Measurements from ENCODE around the gene BRD7. TPM values are rescaled to one million over a fixed set of nuclear protein-coding genes. Genes with fewer than 3 reads are reported as not detected.

Gene BRD7
- total RNA-seq, 4 donors from 2014 or later = 38.3 to 55.9 (median 48.8) TPM

- TF ChIP-seq CTCF (IDR thresholded peaks at IDR 0.05 in 4 of 5, conservative IDR thresholded peaks at IDR 0.05 in 1 of 5) (no peak), POLR2A (IDR thresholded peaks at IDR 0.05) (no peak)
- Histone ChIP-seq H3K27ac (peak overlapping the region; percentile 65 to 83 (median 76)), H3K4me3 (peak overlapping the region; percentile 67 to 98 (median 82)), H3K27me3 (no peaks in the 10 kb centered on the region), H3K36me3 (peaks cover 0 to 31% of the 10 kb centered on the region in 2 donors), H3K9me3 (no peaks in the 10 kb centered on the region), H3K4me1 (peaks cover 20 to 37% of the 10 kb centered on the region in 2 donors)
- intact Hi-C loops (cut with DNase I; ENCODE audit: low total_unique reads) = loop anchor here (2.0 to 10.0 kb wide), 3 partner anchors 213 to 439 kb away; partner anchors contain the start of genes CYLD and TENT4B
- no peak for ATAC-seq
- in situ Hi-C loops (cut with MboI; ENCODE audit: low sequenced_read_pairs in 4 of 4) = loop anchor here (5.0 to 25.0 kb wide), 9 partner anchors 156 to 444 kb away; partner anchors contain the start of genes CNEP1R1 (in 2 of the 4) and TENT4B (in 1 of the 4)
- no peak for DNase-seq
Observed at GRCh38 chr16:50367777-50368409, 895 bp downstream of the BRD7 start.

- no peak overlapping the region for H3K4me3 ChIP-seq
- TF ChIP-seq POLR2A (IDR thresholded peaks at IDR 0.05) (no peak), CTCF (IDR thresholded peaks at IDR 0.05 in 4 of 5, conservative IDR thresholded peaks at IDR 0.05 in 1 of 5) (no peak)
- in situ Hi-C loops (cut with MboI; ENCODE audit: low sequenced_read_pairs in 4 of 4) = loop anchor here (5.0 to 25.0 kb wide), 9 partner anchors 154 to 446 kb away; partner anchors contain the start of genes CNEP1R1 (in 2 of the 4) and TENT4B (in 1 of the 4)
Observed at GRCh38 chr16:50365791-50366575, 2.8 kb downstream of the BRD7 start.

GRCh38 chr16:50363656-50364055, 5.1 kb downstream of the BRD7 start:
- H3K4me1 ChIP-seq = peaks cover 42 to 51% of the 10 kb centered on the region in 2 donors
- H3K27ac ChIP-seq = no peak overlapping the region
- intact Hi-C loops (cut with DNase I; ENCODE audit: low total_unique reads) (loop anchor here (10.0 kb wide), 1 partner anchor 209 kb away; the partner anchor contains the start of gene TENT4B), in situ Hi-C loops (cut with MboI; ENCODE audit: low sequenced_read_pairs in 4 of 4) (loop anchor here (10.0 to 25.0 kb wide), 8 partner anchors 151 to 449 kb away; partner anchors contain the start of genes CNEP1R1 (in 2 of the 4) and TENT4B (in 1 of the 4))
- no peak for TF ChIP-seq POLR2A (IDR thresholded peaks at IDR 0.05)
- no peak for TF ChIP-seq CTCF (IDR thresholded peaks at IDR 0.05 in 4 of 5, conservative IDR thresholded peaks at IDR 0.05 in 1 of 5)
- no peaks in the 10 kb centered on the region for H3K9me3 ChIP-seq
- no peak for ATAC-seq
- no peak overlapping the region for H3K4me3 ChIP-seq
- H3K36me3 ChIP-seq = peaks cover 0 to 37% of the 10 kb centered on the region in 2 donors
- H3K27me3 ChIP-seq = no peaks in the 10 kb centered on the region
- DNase-seq = no peak

More at GRCh38 chr16:50365791-50366575, 2.8 kb downstream of the BRD7 start:
- DNase-seq (no peak), ATAC-seq (no peak)
- Histone ChIP-seq H3K4me1 (peaks cover 28 to 38% of the 10 kb centered on the region in 2 donors), H3K27me3 (no peaks in the 10 kb centered on the region), H3K36me3 (peaks cover 0 to 37% of the 10 kb centered on the region in 2 donors), H3K27ac (no peak overlapping the region), H3K9me3 (no peaks in the 10 kb centered on the region)
- intact Hi-C loops (cut with DNase I; ENCODE audit: low total_unique reads) = loop anchor here (5.0 to 10.0 kb wide), 2 partner anchors 211 to 441 kb away; partner anchors contain the start of gene TENT4B

- no peak for DNase-seq
- Histone ChIP-seq H3K4me3 (no peak overlapping the region), H3K4me1 (peaks cover 24 to 28% of the 10 kb centered on the region in 2 donors), H3K36me3 (peaks cover 0 to 27% of the 10 kb centered on the region in 2 donors), H3K27me3 (no peaks in the 10 kb centered on the region), H3K9me3 (no peaks in the 10 kb centered on the region), H3K27ac (peak overlapping the region; percentile 1 to 49 (median 31))
- peak; percentile 72 to 81 for ATAC-seq
- in situ Hi-C loops (cut with MboI; ENCODE audit: low sequenced_read_pairs in 4 of 4) = loop anchor here (10.0 to 25.0 kb wide), 8 partner anchors 148 to 452 kb away; partner anchors contain the start of genes CNEP1R1 (in 2 of the 4) and TENT4B (in 1 of the 4)
- TF ChIP-seq CTCF (IDR thresholded peaks at IDR 0.05 in 4 of 5, conservative IDR thresholded peaks at IDR 0.05 in 1 of 5) (no peak), POLR2A (IDR thresholded peaks at IDR 0.05) (no peak)
- intact Hi-C loops (cut with DNase I; ENCODE audit: low total_unique reads) = loop anchor here (10.0 kb wide), 1 partner anchor 206 kb away; the partner anchor contains the start of gene TENT4B
Observed at GRCh38 chr16:50360779-50361178, 8.0 kb downstream of the BRD7 start.

Measured in gastrocnemius medialis (tissue), 4 donors.